Measurements from ENCODE around the gene FBN1.

Gene FBN1

GRCh38 chr15:48411971-48412591 is 233.4 kb downstream of the FBN1 start:
- H3K27ac ChIP-seq: peak overlapping the region; percentile 64 to 77
- no peak for DNase-seq (ENCODE audit: low spot score)
- H3K4me3 ChIP-seq: peak overlapping the region; percentile 32

DNA sequence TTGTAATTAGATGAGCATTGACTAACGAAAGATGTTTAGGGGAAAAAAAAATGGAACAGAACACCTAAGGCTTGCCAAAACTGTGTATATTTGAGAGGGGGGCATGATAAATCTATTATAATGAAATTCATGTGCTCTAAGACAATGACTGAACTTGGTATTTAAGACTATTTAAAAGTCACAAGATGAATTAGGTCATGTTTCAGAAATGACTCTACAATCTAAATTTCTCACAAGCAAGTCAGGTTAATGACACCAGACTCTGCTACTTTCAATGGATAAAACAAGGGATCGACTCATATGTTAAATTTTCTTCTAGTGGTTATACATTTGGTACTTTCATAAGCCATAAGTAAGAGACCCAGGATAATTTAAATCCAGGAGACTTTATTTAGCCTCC is 235.9 kb downstream of the FBN1 start:
- TF ChIP-seq, protein P1, sequence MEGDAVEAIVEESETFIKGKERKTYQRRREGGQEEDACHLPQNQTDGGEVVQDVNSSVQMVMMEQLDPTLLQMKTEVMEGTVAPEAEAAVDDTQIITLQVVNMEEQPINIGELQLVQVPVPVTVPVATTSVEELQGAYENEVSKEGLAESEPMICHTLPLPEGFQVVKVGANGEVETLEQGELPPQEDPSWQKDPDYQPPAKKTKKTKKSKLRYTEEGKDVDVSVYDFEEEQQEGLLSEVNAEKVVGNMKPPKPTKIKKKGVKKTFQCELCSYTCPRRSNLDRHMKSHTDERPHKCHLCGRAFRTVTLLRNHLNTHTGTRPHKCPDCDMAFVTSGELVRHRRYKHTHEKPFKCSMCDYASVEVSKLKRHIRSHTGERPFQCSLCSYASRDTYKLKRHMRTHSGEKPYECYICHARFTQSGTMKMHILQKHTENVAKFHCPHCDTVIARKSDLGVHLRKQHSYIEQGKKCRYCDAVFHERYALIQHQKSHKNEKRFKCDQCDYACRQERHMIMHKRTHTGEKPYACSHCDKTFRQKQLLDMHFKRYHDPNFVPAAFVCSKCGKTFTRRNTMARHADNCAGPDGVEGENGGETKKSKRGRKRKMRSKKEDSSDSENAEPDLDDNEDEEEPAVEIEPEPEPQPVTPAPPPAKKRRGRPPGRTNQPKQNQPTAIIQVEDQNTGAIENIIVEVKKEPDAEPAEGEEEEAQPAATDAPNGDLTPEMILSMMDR (IDR thresholded peaks at IDR 0.05): no peak
- Histone ChIP-seq H3K4me3 (no peak overlapping the region), H3K27ac (peak overlapping the region in 1 of 2 donors; percentile 47)
- no peak for DNase-seq (ENCODE audit: low spot score)

More at GRCh38 chr15:48411971-48412591, 233.4 kb downstream of the FBN1 start:
- TF ChIP-seq, protein P1 (IDR thresholded peaks at IDR 0.05): no peak

DNA sequence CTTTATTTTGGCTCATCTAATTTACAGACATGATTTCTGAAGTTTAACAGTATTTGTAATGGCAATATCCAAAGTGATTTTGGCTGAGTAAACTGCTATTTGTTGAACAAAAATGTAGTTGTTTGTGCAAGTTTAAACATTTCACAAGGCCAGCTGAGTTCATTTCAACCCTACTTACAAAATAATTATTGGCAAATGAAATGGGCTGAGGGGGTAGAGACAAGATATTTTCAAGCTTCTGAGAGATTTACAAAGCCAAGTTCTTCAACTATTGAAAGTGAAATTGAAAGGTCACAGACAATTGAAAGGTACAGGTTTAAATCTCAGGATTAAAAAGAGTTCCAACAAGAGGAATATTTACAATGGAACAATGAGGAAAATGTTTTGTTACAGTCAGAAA is 237.2 kb downstream of the FBN1 start:
- Histone ChIP-seq H3K4me3 (no peak overlapping the region), H3K27ac (peak overlapping the region in 1 of 2 donors; percentile 10)
- DNase-seq (ENCODE audit: low spot score): no peak
- TF ChIP-seq, protein P1 (IDR thresholded peaks at IDR 0.05): no peak

GRCh38 chr15:48407646-48408045 is 237.9 kb downstream of the FBN1 start:
- H3K27ac ChIP-seq: no peak overlapping the region
- H3K4me3 ChIP-seq: no peak overlapping the region
- no peak for DNase-seq (ENCODE audit: low spot score)
- TF ChIP-seq, protein P1 (IDR thresholded peaks at IDR 0.05): no peak

DNA sequence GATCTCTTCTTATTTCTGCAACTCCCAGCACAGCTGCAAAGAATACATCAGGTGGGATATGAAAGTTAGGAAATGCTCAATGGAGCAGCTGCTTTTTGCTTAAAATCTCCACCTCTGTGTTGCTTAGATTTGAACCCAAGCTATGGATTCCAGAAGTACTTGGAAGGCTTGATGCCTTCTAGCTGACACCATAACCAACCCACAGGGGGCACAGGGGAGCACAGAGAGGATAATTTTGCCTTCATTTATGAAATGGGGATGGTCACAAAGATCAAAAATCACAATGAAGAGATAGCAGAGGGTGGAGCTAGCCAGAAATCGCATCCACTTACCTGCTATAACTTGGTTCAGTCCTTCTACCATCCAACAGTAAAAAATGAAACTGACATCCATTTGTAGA is 238.6 kb downstream of the FBN1 start:
- TF ChIP-seq, protein P1 (IDR thresholded peaks at IDR 0.05): no peak
- Histone ChIP-seq H3K27ac (no peak overlapping the region), H3K4me3 (no peak overlapping the region)
- no peak for DNase-seq (ENCODE audit: low spot score)

GRCh38 chr15:48406266-48406891 is 239.1 kb downstream of the FBN1 start:
- DNase-seq (ENCODE audit: low spot score): no peak
- TF ChIP-seq, protein P1 (IDR thresholded peaks at IDR 0.05): no peak
- H3K4me3 ChIP-seq: no peak overlapping the region
- peak overlapping the region in 1 of 2 donors; percentile 59 for H3K27ac ChIP-seq
